K562 (cell line): Measurements from ENCODE around the gene GFOD1. TPM values are rescaled to one million over a fixed set of nuclear protein-coding genes. Genes with fewer than 3 reads are reported as not detected.

Source experiments
- ATAC-seq: fragments of 200-7000 bp; cut with Tn5 transposase; 3 replicates; pipeline ENCODE4 v1.9.1; 2020; ENCODE audit warnings: moderate library complexity
- BruUV-seq: library from RNA; stranded (reverse); fragments of 400-500 nt; replicated peaks from 2 replicates; lab custom pipeline; 2021; lab: Mats Ljungman, UMichigan
- CTCF ChIA-PET: fragments of 300-600 bp; formaldehyde crosslinking; extraction: SDS; loops from one replicate; lab custom pipeline; 2021; ENCODE audit warnings: low intra/inter-chr PET ratio; lab: Yijun Ruan, JAX
- POLR2A ChIA-PET: fragments of 300-600, 350-650 bp; sonication (Branson Sonifier 250); formaldehyde crosslinking; extraction: SDS; loops from one replicate; lab custom pipeline; 2021; ENCODE audit warnings: antibody characterized with exemption, inconsistent platforms; lab: Yijun Ruan, JAX
- DNase-seq, 4 experiments: peaks; one replicate each; pipeline versions ENCODE4 v3.0.0 to v3.0.0-alpha.2; 2011 to 2018; ENCODE audit warnings: low spot score in 3 of 4, mixed read lengths in 3 of 4; ENCODE audit errors: extremely low read depth in 1 of 4
- FAIRE-seq: peaks from 2 replicates; lab custom pipeline; 2011; peaks lifted over from hg19 to GRCh38; lab: Jason Lieb, UNC
- H2AFZ ChIP-seq: 2 replicates; pipeline ENCODE4 v1.6.0; 2011; ENCODE audit warnings: low read depth, low read length, control low read depth, inconsistent platforms
- H3K27ac ChIP-seq: fragments of 200-600 bp; 3 replicates; pipeline ENCODE4 v1.8.0; 2011; ENCODE audit warnings: low read depth, mild to moderate bottlenecking, control low read depth, inconsistent platforms, low read length, moderate library complexity, mixed read lengths; ENCODE audit errors: extremely low read depth
- H3K27me3 ChIP-seq, 2 experiments: fragments of 300-600 bp in 1 of 2; 2 replicates in 1 of 2; 3 replicates in 1 of 2; pipeline versions ENCODE4 v1.6.0 to v1.8.0; 2011; ENCODE audit warnings: inconsistent platforms in 2 of 2, low read length in 2 of 2, mild to moderate bottlenecking in 1 of 2, mixed read lengths in 1 of 2, moderate library complexity in 1 of 2; ENCODE audit not compliant: control insufficient read depth in 2 of 2, insufficient read depth in 2 of 2
- H3K36me3 ChIP-seq: fragments of 300-600 bp; 3 replicates; pipeline ENCODE4 v1.8.0; 2011; ENCODE audit warnings: mild to moderate bottlenecking, low read length, inconsistent platforms; ENCODE audit not compliant: control insufficient read depth, insufficient read depth
- H3K4me1 ChIP-seq, 2 experiments: fragments of 200-600 bp in 1 of 2; replicated peaks in 1 of 2; 2 replicates in 1 of 2; 3 replicates in 1 of 2; pipeline versions ENCODE4 v1.5.1 to v1.8.0; 2011; ENCODE audit warnings: inconsistent platforms in 2 of 2, low read length in 2 of 2, mild to moderate bottlenecking in 1 of 2, mixed read lengths in 1 of 2, moderate library complexity in 1 of 2; ENCODE audit not compliant: control insufficient read depth in 2 of 2, insufficient read depth in 2 of 2
- H3K4me2 ChIP-seq: 2 replicates; pipeline ENCODE4 v1.6.1; 2011; ENCODE audit warnings: low read length, control low read depth, inconsistent platforms, mixed read lengths; ENCODE audit not compliant: insufficient read depth
- H3K4me3 ChIP-seq: fragments of 200-600 bp; sonication (generic), shearing (Covaris generic); 2 replicates; pipeline ENCODE4 v1.5.1; 2016; ENCODE audit warnings: control low read depth, inconsistent platforms
- H3K79me2 ChIP-seq: fragments of 200-600 bp; 3 replicates; pipeline ENCODE4 v1.8.0; 2011; ENCODE audit warnings: low read length, inconsistent platforms; ENCODE audit not compliant: control insufficient read depth, insufficient read depth
- H3K9ac ChIP-seq, 2 experiments: 2 replicates each; pipeline versions ENCODE4 v1.6.0 to v1.6.1; 2011; ENCODE audit warnings: low read depth in 2 of 2, low read length in 2 of 2, control low read depth in 1 of 2, inconsistent platforms in 1 of 2, mild to moderate bottlenecking in 1 of 2, mixed read lengths in 1 of 2; ENCODE audit not compliant: insufficient read depth in 1 of 2
- H3K9me1 ChIP-seq: one replicate; pipeline ENCODE4 v1.6.0; 2011; ENCODE audit warnings: inconsistent platforms, mild to moderate bottlenecking, low read length, moderate library complexity; ENCODE audit not compliant: control insufficient read depth, insufficient read depth
- H3K9me3 ChIP-seq: replicated peaks from 2 replicates; pipeline ENCODE4 v1.5.1; 2011; ENCODE audit warnings: low read depth, low read length, inconsistent platforms; ENCODE audit not compliant: control insufficient read depth, insufficient read depth
- H4K20me1 ChIP-seq: replicated peaks from 2 replicates; pipeline ENCODE4 v1.6.1; 2011; ENCODE audit warnings: low read length, inconsistent platforms, mixed read lengths; ENCODE audit not compliant: control insufficient read depth, insufficient read depth
- CBX8 ChIP-seq: fragments of 200-600 bp; sonication (generic); IDR thresholded peaks from 2 replicates; pipeline ENCODE4 v1.6.1; 2012; ENCODE audit warnings: borderline replicate concordance, mixed run types, low read depth, mild to moderate bottlenecking, moderate library complexity, mixed read lengths, low read length, control low read depth, inconsistent platforms; ENCODE audit not compliant: poor library complexity, severe bottlenecking; ENCODE audit errors: extremely low read depth
- FOS ChIP-seq: IDR thresholded peaks from 3 replicates; pipeline ENCODE4 v1.6.1; 2011; ENCODE audit not compliant: insufficient read length; ENCODE audit errors: extremely low read depth
- NCOA2 ChIP-seq, 2 experiments: fragments of 450-650 bp; IDR thresholded peaks; 2 replicates each; pipeline ENCODE4 v1.6.1; 2018; ENCODE audit warnings: mild to moderate bottlenecking in 2 of 2, moderate library complexity in 1 of 2; ENCODE audit not compliant: partially characterized antibody in 2 of 2
- NR2C2 ChIP-seq, 2 experiments: fragments of 200-800 bp in 1 of 2; sonication (Bioruptor generic) in 1 of 2; sonication (generic) in 1 of 2; formaldehyde crosslinking in 1 of 2; IDR thresholded peaks; 2 replicates each; pipeline versions ENCODE4 v1.6.1 to v1.8.0; 2016 to 2022; ENCODE audit warnings: mild to moderate bottlenecking in 1 of 2, missing compliant biosample characterization in 1 of 2, missing genetic modification characterization in 1 of 2, missing genetic modification reagents in 1 of 2
- SAP30 ChIP-seq: fragments of 200-600 bp; sonication (generic); IDR thresholded peaks from 2 replicates; pipeline ENCODE4 v1.6.1; 2012; ENCODE audit warnings: borderline replicate concordance, low read depth, mild to moderate bottlenecking, moderate library complexity, low read length, control low read depth, inconsistent platforms; ENCODE audit not compliant: insufficient read depth, poor library complexity, severe bottlenecking
- SOX6 ChIP-seq: fragments of 450-650 bp; IDR thresholded peaks from 2 replicates; pipeline ENCODE4 v1.6.1; 2014; ENCODE audit warnings: mild to moderate bottlenecking
- STAG1 ChIP-seq: sonication (generic); formaldehyde crosslinking; IDR thresholded peaks from 2 replicates; pipeline ENCODE4 v1.5.0; 2020; ENCODE audit warnings: missing genetic modification reagents, borderline replicate concordance
- SUPT5H ChIP-seq: fragments of 450-650 bp; IDR thresholded peaks from 2 replicates; pipeline ENCODE4 v1.6.1; 2016
- TOE1 ChIP-seq, 2 experiments: fragments of 450-650 bp in 1 of 2; sonication (generic) in 1 of 2; formaldehyde crosslinking in 1 of 2; IDR thresholded peaks; 2 replicates each; pipeline versions ENCODE4 v1.7.1 to v1.8.0; 2016 to 2022; ENCODE audit warnings: borderline replicate concordance in 2 of 2, mild to moderate bottlenecking in 2 of 2, antibody characterized with exemption in 1 of 2, inconsistent platforms in 1 of 2, low read depth in 1 of 2, missing genetic modification reagents in 1 of 2, moderate library complexity in 1 of 2
- ZNF408 ChIP-seq: fragments of 250-450 bp; sonication (Bioruptor Pico); IDR thresholded peaks from 2 replicates; pipeline ENCODE4 v1.4.0; 2020; ENCODE audit warnings: low read depth, mild to moderate bottlenecking, moderate library complexity
- WGBS: fragments of 100-300 bp; shearing (Covaris generic); methylation state at CpG from one replicate; pipeline ENCODE4 v1.1.6; 2016; ENCODE audit warnings: low coverage, mixed read lengths; ENCODE audit not compliant: insufficient coverage; ENCODE audit errors: missing lambda C conversion rate; 5-methylcytosine and 5-hydroxymethylcytosine counted together
- in situ Hi-C: fragments of 300-500 bp; cut with MboI; formaldehyde crosslinking; loops from 4 replicates; pipeline ENCODE4 v1.15.0; 2018; ENCODE audit warnings: inconsistent platforms, mixed read lengths
- intact Hi-C: fragments of 100-400 bp; cut with micrococcal nuclease; formaldehyde crosslinking; loops from 2 replicates; pipeline ENCODE4 v1.14.2; 2022
- polyA plus RNA-seq, 8 experiments: library from polyadenylated mRNA; depleted of rRNA in 4 of 8; stranded (reverse) in 5 of 8; unstranded in 3 of 8; fragments of >200 nt; fragmentation: Nextera tagmentation in 2 of 8; fragmentation: Illumina TruSeq in 1 of 8; extraction: Ambion mirVana in 2 of 8; extraction: Trizol in 1 of 8; gene quantifications; 2 replicates each; pipeline versions ENCODE4 v1.2.1 to v1.2.3, GENCODE V29; 2011 to 2014; ENCODE audit warnings: inconsistent platforms in 1 of 8, missing spikeins in 1 of 8
- total RNA-seq, 7 experiments: library from RNA; depleted of rRNA in 6 of 7; stranded (reverse); fragments of >200 nt in 6 of 7; fragmentation: Illumina TruSeq in 2 of 7; extraction: Trizol in 2 of 7; gene quantifications; 2 replicates each; pipeline versions ENCODE4 v1.2.1 to v1.2.3, GENCODE V29; 2011 to 2021; ENCODE audit warnings: low replicate concordance in 1 of 7
- TF ChIP-seq, protein P1 (sequence below): fragments of 450-650 bp; IDR thresholded peaks from 2 replicates; pipeline ENCODE4 v1.6.1; 2014; ENCODE audit warnings: low read depth, mild to moderate bottlenecking, moderate library complexity, borderline replicate concordance
- TF ChIP-seq, protein P2 (sequence below): fragments of 250-450 bp; sonication (Bioruptor Pico); IDR thresholded peaks from 2 replicates; pipeline ENCODE4 v1.9.0; 2021; ENCODE audit warnings: mild to moderate bottlenecking
- TF ChIP-seq, protein P3 (sequence below): fragments of 150-350 bp; IDR thresholded peaks from 2 replicates; pipeline ENCODE4 v1.6.1; 2014; ENCODE audit warnings: low read depth, mild to moderate bottlenecking, low read length, borderline replicate concordance

The GFOD1 gene
- total and polyA plus RNA-seq, 9 of the 15 experiments (the other 6 are each of a cell fraction or from before 2014, with no cell fraction given): 3.8 to 12.0 (median 8.2) TPM

DNA sequence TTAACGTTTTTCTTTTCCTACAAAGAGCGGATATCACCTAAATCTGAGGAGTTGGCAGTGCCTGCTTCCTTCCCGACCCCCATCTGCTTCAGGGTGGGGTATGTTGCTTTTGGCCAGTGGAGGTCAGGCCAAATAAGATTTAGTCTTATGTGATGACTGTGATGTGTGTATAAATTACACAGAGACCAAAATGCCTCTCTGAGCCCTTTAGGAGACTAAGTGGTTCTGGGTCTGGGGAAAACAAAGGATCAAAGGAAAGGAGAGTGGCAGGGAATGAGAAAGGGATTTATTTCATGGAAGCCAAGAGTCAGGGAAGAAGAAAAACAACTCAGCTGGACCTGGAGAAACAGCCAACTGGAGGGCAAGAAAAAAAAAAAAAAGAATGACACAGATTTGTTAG is 120.0 kb downstream of the GFOD1 start:
- Histone ChIP-seq H2AFZ (no peak overlapping the region), H3K4me2 (no peak overlapping the region), H3K9me1 (no peaks in the 10 kb centered on the region), H3K9me3 (no peaks in the 10 kb centered on the region), H3K79me2 (no peaks in the 10 kb centered on the region), H3K4me3 (no peak overlapping the region), H3K36me3 (no peaks in the 10 kb centered on the region), H3K9ac (no peak overlapping the region), H4K20me1 (no peaks in the 10 kb centered on the region), H3K4me1 (peaks cover 0 to 6% of the 10 kb centered on the region in 2 experiments; a peak in 2 of 5 replicates), H3K27ac (no peak overlapping the region), H3K27me3 (peaks cover 0 to 18% of the 10 kb centered on the region in 2 experiments; a peak in 3 of 5 replicates)
- no peak for TF ChIP-seq FOS
- TF ChIP-seq SAP30: no peak
- TF ChIP-seq, protein P1, sequence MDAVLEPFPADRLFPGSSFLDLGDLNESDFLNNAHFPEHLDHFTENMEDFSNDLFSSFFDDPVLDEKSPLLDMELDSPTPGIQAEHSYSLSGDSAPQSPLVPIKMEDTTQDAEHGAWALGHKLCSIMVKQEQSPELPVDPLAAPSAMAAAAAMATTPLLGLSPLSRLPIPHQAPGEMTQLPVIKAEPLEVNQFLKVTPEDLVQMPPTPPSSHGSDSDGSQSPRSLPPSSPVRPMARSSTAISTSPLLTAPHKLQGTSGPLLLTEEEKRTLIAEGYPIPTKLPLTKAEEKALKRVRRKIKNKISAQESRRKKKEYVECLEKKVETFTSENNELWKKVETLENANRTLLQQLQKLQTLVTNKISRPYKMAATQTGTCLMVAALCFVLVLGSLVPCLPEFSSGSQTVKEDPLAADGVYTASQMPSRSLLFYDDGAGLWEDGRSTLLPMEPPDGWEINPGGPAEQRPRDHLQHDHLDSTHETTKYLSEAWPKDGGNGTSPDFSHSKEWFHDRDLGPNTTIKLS: no peak
- TF ChIP-seq SOX6: no peak
- TF ChIP-seq NR2C2 (CRISPR knock-in tag; IDR thresholded peaks at IDR 0.05): no peak
- no peak for TF ChIP-seq NR2C2 (tag; IDR thresholded peaks at IDR 0.05)
- TF ChIP-seq, protein P2, sequence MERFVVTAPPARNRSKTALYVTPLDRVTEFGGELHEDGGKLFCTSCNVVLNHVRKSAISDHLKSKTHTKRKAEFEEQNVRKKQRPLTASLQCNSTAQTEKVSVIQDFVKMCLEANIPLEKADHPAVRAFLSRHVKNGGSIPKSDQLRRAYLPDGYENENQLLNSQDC (CRISPR knock-in tag): no peak
- no peak for TF ChIP-seq NCOA2 (IDR thresholded peaks at IDR 0.05; ENCODE audit: partially characterized antibody in 2 of 2)
- no peak for TF ChIP-seq ZNF408 (CRISPR knock-in tag)
- no peak for TF ChIP-seq SUPT5H
- no peak for TF ChIP-seq CBX8
- no peak for TF ChIP-seq STAG1 (CRISPR knock-in tag)
- no peak for TF ChIP-seq TOE1 (IDR thresholded peaks at IDR 0.05; ENCODE audit: borderline replicate concordance)
- TF ChIP-seq TOE1 (CRISPR knock-in tag; IDR thresholded peaks at IDR 0.05; ENCODE audit: borderline replicate concordance, low read depth): no peak
- TF ChIP-seq, protein P3, sequence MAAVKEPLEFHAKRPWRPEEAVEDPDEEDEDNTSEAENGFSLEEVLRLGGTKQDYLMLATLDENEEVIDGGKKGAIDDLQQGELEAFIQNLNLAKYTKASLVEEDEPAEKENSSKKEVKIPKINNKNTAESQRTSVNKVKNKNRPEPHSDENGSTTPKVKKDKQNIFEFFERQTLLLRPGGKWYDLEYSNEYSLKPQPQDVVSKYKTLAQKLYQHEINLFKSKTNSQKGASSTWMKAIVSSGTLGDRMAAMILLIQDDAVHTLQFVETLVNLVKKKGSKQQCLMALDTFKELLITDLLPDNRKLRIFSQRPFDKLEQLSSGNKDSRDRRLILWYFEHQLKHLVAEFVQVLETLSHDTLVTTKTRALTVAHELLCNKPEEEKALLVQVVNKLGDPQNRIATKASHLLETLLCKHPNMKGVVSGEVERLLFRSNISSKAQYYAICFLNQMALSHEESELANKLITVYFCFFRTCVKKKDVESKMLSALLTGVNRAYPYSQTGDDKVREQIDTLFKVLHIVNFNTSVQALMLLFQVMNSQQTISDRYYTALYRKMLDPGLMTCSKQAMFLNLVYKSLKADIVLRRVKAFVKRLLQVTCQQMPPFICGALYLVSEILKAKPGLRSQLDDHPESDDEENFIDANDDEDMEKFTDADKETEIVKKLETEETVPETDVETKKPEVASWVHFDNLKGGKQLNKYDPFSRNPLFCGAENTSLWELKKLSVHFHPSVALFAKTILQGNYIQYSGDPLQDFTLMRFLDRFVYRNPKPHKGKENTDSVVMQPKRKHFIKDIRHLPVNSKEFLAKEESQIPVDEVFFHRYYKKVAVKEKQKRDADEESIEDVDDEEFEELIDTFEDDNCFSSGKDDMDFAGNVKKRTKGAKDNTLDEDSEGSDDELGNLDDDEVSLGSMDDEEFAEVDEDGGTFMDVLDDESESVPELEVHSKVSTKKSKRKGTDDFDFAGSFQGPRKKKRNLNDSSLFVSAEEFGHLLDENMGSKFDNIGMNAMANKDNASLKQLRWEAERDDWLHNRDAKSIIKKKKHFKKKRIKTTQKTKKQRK: no peak
- no TSS peak for BruUV-seq
- DNase-seq (no peak), FAIRE-seq (no peak), ATAC-seq (no peak)
- intact Hi-C loops: no loop called here
- POLR2A ChIA-PET: no interaction called here
- CTCF ChIA-PET: interaction anchor here (0.6 kb wide), 1 partner anchor 155 kb away, joined by 5 read pairs; no protein-coding TSS in a partner anchor
- WGBS: 39% methylated on average over 3 of the region's 3 CpGs
- in situ Hi-C loops: no loop called here
